ENCODE data around the gene CTTN. TPM values are rescaled to one million over a fixed set of nuclear protein-coding genes. Genes with fewer than 3 reads are reported as not detected.
A peak's percentile ranks its signal among the peaks of the same experiment; 100 is the strongest.

Gene CTTN
- total and polyA plus RNA-seq, 8 donors, result 68.7 to 130 (median 87.6) TPM

DNA sequence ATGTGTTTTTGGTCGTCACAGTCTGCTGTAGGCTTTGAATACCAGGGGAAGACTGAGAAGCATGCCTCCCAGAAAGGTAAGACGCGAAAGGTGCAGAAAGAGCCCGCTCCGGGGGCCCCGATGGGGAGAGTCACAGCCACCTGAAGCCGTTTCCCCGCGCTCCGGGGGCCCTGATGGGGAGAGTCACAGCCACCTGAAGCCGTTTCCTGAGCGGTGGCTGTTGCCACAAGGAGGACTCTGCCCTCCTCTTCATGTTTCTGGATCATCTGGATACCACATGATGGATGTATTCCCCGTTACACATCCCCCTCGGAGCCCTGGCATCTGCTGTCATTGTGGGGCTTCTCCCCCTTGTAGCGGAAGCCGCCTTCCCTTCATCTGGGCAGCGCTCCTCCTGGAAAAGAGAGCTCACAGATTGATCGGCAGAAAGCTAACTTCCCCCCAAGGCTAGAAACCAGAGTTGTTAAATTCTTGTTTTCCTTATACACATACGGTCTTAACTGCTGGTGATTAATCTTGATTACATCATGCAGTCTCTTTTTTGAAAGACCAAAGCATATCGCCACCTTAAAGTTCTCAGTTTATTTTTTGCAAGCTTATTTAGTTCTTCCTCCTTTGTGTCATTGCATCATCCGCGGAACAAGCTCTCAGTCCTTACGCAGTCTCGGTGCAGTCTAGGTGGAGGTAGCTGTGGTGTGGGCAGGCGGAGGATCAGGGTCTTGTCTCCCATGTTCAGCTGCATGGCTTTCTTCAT, 17.5 kb downstream of the CTTN start:
- intact Hi-C loops (cut with DNase I), result no loop called here
- no peak for TF ChIP-seq CTCF (IDR thresholded peaks at IDR 0.05)
- no peak overlapping the region for H3K27ac ChIP-seq
- 89% methylated on average over 25 of the region's 25 CpGs for WGBS, 2 donors
- no peaks in the 10 kb centered on the region for H3K4me1 ChIP-seq
- no peaks in the 10 kb centered on the region for H3K9me3 ChIP-seq
- peak in 1 of 6 donors; percentile 12 for DNase-seq
- H3K27me3 ChIP-seq, result no peaks in the 10 kb centered on the region
- FAIRE-seq, result no peak
- no peak overlapping the region for H3K4me3 ChIP-seq
- ATAC-seq, result no peak
- H3K36me3 ChIP-seq, result peaks cover 0 to 75% (median 46%) of the 10 kb centered on the region in 3 donors

GRCh38 chr11:70416881-70417280, 18.6 kb downstream of the CTTN start:
- H3K27ac ChIP-seq, result no peak overlapping the region
- no peaks in the 10 kb centered on the region for H3K27me3 ChIP-seq
- ATAC-seq, result no peak
- no peak for TF ChIP-seq CTCF (IDR thresholded peaks at IDR 0.05)
- H3K9me3 ChIP-seq, result no peaks in the 10 kb centered on the region
- WGBS, 2 donors, result 93 to 96% methylated on average over 20 of the region's 20 CpGs
- H3K36me3 ChIP-seq, result peaks cover 4 to 83% (median 49%) of the 10 kb centered on the region in 3 donors
- intact Hi-C loops (cut with DNase I), result no loop called here
- no peak for FAIRE-seq
- no peaks in the 10 kb centered on the region for H3K4me1 ChIP-seq
- DNase-seq, result no peak
- H3K4me3 ChIP-seq, result no peak overlapping the region

- TF ChIP-seq CTCF (IDR thresholded peaks at IDR 0.05), result no peak
- FAIRE-seq, result no peak
- 96% methylated on average over 12 of the region's 12 CpGs for WGBS, 2 donors
- Histone ChIP-seq H3K27me3 (no peaks in the 10 kb centered on the region), H3K4me1 (no peaks in the 10 kb centered on the region), H3K27ac (no peak overlapping the region), H3K9me3 (no peaks in the 10 kb centered on the region), H3K4me3 (no peak overlapping the region), H3K36me3 (peaks cover 7 to 84% (median 45%) of the 10 kb centered on the region in 3 donors)
- no peak for ATAC-seq
- no peak for DNase-seq
- intact Hi-C loops (cut with DNase I), result no loop called here
Measured at GRCh38 chr11:70418130-70418529, 19.8 kb downstream of the CTTN start.

DNA sequence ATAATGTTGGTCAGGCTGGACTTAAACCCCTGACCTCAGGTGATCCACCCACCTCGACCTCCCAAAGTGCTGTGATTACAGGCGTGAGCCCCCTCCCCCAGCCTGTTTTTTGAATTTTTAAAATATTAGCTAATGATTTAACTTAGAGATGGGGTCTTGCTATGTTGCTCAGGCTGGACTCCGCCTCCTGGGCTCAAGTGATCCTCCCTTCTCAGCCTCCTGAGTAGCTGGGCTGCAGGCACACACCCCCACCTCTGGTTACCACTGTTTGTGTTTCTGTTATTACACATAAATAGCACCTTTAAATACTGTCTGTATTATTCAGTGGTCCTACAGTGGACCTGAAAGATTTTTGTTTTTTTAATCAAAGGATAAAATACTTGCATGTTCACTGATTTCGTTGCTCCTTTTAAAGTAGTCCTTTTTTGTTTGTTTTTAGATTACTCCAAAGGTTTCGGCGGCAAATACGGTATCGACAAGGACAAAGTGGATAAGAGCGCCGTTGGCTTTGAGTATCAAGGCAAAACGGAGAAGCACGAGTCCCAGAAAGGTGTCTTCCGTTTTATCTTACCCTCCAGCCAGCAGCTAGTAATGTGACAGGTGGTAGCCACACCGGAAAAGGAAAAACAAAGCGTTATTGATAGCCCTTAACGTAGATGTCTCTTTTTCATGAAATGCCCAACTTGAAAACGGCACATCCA, 21.1 kb downstream of the CTTN start:
- no peaks in the 10 kb centered on the region for H3K4me1 ChIP-seq
- WGBS, 2 donors, result 87 to 89% methylated on average over 17 of the region's 17 CpGs
- no peaks in the 10 kb centered on the region for H3K9me3 ChIP-seq
- ATAC-seq (no peak), FAIRE-seq (no peak), DNase-seq (no peak)
- peaks cover 7 to 74% (median 41%) of the 10 kb centered on the region in 3 donors for H3K36me3 ChIP-seq
- no peak overlapping the region for H3K27ac ChIP-seq
- H3K4me3 ChIP-seq, result no peak overlapping the region
- H3K27me3 ChIP-seq, result no peaks in the 10 kb centered on the region
- TF ChIP-seq CTCF (IDR thresholded peaks at IDR 0.05), result no peak
- intact Hi-C loops (cut with DNase I), result no loop called here

DNA sequence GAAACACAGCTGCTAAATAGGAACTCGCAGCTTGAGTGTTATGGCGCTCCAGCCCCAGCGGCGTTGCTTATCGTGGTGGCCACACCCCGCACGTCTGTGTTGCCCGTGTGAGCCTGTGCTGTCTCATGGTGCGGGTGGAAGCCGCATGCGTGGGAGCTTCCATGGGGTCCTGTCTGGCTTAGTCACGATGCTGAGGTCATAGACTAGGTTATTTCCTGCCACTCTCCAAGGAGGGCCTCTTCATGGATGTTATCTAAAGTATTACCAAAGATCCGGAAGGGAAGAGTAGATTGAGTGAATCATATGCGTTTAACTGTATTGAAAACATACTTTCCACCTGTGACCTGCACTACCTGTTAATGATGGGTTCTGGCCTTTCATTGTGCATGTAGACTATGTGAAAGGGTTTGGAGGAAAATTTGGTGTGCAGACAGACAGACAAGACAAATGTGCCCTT, 21.7 kb downstream of the CTTN start:
- Histone ChIP-seq H3K4me3 (no peak overlapping the region), H3K27ac (no peak overlapping the region), H3K4me1 (no peaks in the 10 kb centered on the region), H3K9me3 (no peaks in the 10 kb centered on the region), H3K27me3 (no peaks in the 10 kb centered on the region), H3K36me3 (peaks cover 7 to 76% (median 41%) of the 10 kb centered on the region in 3 donors)
- TF ChIP-seq CTCF (IDR thresholded peaks at IDR 0.05), result no peak
- FAIRE-seq (no peak), ATAC-seq (no peak), DNase-seq (no peak)
- 90 to 93% methylated on average over 14 of the region's 14 CpGs for WGBS, 2 donors
- intact Hi-C loops (cut with DNase I), result no loop called here
